ENCODE measurements around the gene BPTF. TPM values are rescaled to one million over a fixed set of nuclear protein-coding genes. Genes with fewer than 3 reads are reported as not detected.
"Not testable (repeated sequence)": the region's sequence is repeated elsewhere in the genome, so short reads cannot be mapped to it uniquely, and the experiment has no call there.

Gene BPTF
- total RNA-seq, 3 donors from 2014 or later (not counting 1 experiment from before 2014, with no cell fraction given): 168 to 205 (median 193) TPM

- Histone ChIP-seq H3K4me3 (ENCODE audit: low read length) (no peak overlapping the region), H3K4me1 (ENCODE audit: control insufficient read depth, insufficient read depth, low read length) (no peaks in the 10 kb centered on the region), H3K27me3 (ENCODE audit: control insufficient read depth, insufficient read depth, low read length) (no peaks in the 10 kb centered on the region), H3K27ac (ENCODE audit: low read length) (no peak overlapping the region), H3K9me3 (ENCODE audit: control insufficient read depth, insufficient read depth, low read length) (no peaks in the 10 kb centered on the region), H3K36me3 (ENCODE audit: control insufficient read depth, insufficient read depth, low read length) (peaks cover 85% of the 10 kb centered on the region)
- no peak overlapping the region for H3K27ac Mint-ChIP-seq
- no peaks in the 10 kb centered on the region for H3K27me3 Mint-ChIP-seq (ENCODE audit: low read depth in 2 of 2)
- no peak overlapping the region for H3K4me3 Mint-ChIP-seq
- no peak for DNase-seq
- H3K4me1 Mint-ChIP-seq: peaks cover 0 to 6% of the 10 kb centered on the region in 2 donors
- no peaks in the 10 kb centered on the region for H3K9me3 Mint-ChIP-seq
- WGBS (ENCODE audit: insufficient coverage): 99% methylated on average over 5 of the region's 5 CpGs
- intact Hi-C loops (cut with micrococcal nuclease): no loop called here
- H3K36me3 Mint-ChIP-seq: peaks cover 33% of the 10 kb centered on the region
- TF ChIP-seq CTCF (IDR thresholded peaks at IDR 0.05): no peak
- ATAC-seq: no peak
Observed at GRCh38 chr17:67947325-67947813, 122.1 kb downstream of the BPTF start.

- Histone ChIP-seq H3K27me3 (ENCODE audit: control insufficient read depth, insufficient read depth, low read length) (no peaks in the 10 kb centered on the region), H3K4me3 (ENCODE audit: low read length) (no peak overlapping the region), H3K27ac (ENCODE audit: low read length) (no peak overlapping the region), H3K4me1 (ENCODE audit: control insufficient read depth, insufficient read depth, low read length) (no peaks in the 10 kb centered on the region), H3K9me3 (ENCODE audit: control insufficient read depth, insufficient read depth, low read length) (no peaks in the 10 kb centered on the region), H3K36me3 (ENCODE audit: control insufficient read depth, insufficient read depth, low read length) (peaks cover 58% of the 10 kb centered on the region)
- Mint-ChIP-seq H3K4me3 (no peak overlapping the region), H3K4me1 (no peaks in the 10 kb centered on the region), H3K27ac (no peak overlapping the region), H3K9me3 (no peaks in the 10 kb centered on the region), H3K27me3 (ENCODE audit: low read depth in 2 of 2) (no peaks in the 10 kb centered on the region), H3K36me3 (peaks cover 17% of the 10 kb centered on the region)
- ATAC-seq: no peak
- TF ChIP-seq CTCF (IDR thresholded peaks at IDR 0.05): no peak
- intact Hi-C loops (cut with micrococcal nuclease): no loop called here
- no peak for DNase-seq
- WGBS (ENCODE audit: insufficient coverage): 100% methylated on average over 2 of the region's 2 CpGs
Observed at GRCh38 chr17:67950945-67951344, 125.6 kb downstream of the BPTF start.

- Mint-ChIP-seq H3K4me1 (peaks cover 0 to 8% of the 10 kb centered on the region in 2 donors), H3K9me3 (no peaks in the 10 kb centered on the region), H3K27me3 (ENCODE audit: low read depth in 2 of 2) (no peaks in the 10 kb centered on the region), H3K4me3 (no peak overlapping the region), H3K36me3 (no peaks in the 10 kb centered on the region), H3K27ac (peak overlapping the region; percentile 15 to 36)
- no peak for DNase-seq
- Histone ChIP-seq H3K27ac (ENCODE audit: low read length) (no peak overlapping the region), H3K27me3 (ENCODE audit: control insufficient read depth, insufficient read depth, low read length) (no peaks in the 10 kb centered on the region), H3K36me3 (ENCODE audit: control insufficient read depth, insufficient read depth, low read length) (peaks cover 23% of the 10 kb centered on the region), H3K4me1 (ENCODE audit: control insufficient read depth, insufficient read depth, low read length) (no peaks in the 10 kb centered on the region), H3K4me3 (ENCODE audit: low read length) (no peak overlapping the region), H3K9me3 (ENCODE audit: control insufficient read depth, insufficient read depth, low read length) (no peaks in the 10 kb centered on the region)
- ATAC-seq: no peak
- WGBS (ENCODE audit: insufficient coverage): 97% methylated on average over 2 of the region's 3 CpGs
- TF ChIP-seq CTCF (IDR thresholded peaks at IDR 0.05): no peak
- intact Hi-C loops (cut with micrococcal nuclease): no loop called here
Observed at GRCh38 chr17:67959510-67959909, 134.2 kb downstream of the BPTF start.

- not testable (repeated sequence) for H3K27ac ChIP-seq (ENCODE audit: low read length); H3K9me3 Mint-ChIP-seq; H3K27me3 ChIP-seq (ENCODE audit: control insufficient read depth, insufficient read depth, low read length); H3K36me3 Mint-ChIP-seq; ATAC-seq; H3K4me3 Mint-ChIP-seq; H3K9me3 ChIP-seq (ENCODE audit: control insufficient read depth, insufficient read depth, low read length); H3K4me3 ChIP-seq (ENCODE audit: low read length); H3K27me3 Mint-ChIP-seq (ENCODE audit: low read depth in 2 of 2); H3K4me1 Mint-ChIP-seq; DNase-seq; H3K4me1 ChIP-seq (ENCODE audit: control insufficient read depth, insufficient read depth, low read length)
- intact Hi-C loops (cut with micrococcal nuclease): loop anchor here (5.0 kb wide), 1 partner anchor 52 kb away; no protein-coding TSS in a partner anchor
- peak overlapping the region in 1 of 2 donors; percentile 36 for H3K27ac Mint-ChIP-seq
- WGBS (ENCODE audit: insufficient coverage): no CpG with 5 or more reads among the region's 3 CpGs
- H3K36me3 ChIP-seq (ENCODE audit: control insufficient read depth, insufficient read depth, low read length): peaks cover 23% of the 10 kb centered on the region
Observed at GRCh38 chr17:67960276-67960675, 135.0 kb downstream of the BPTF start.

GRCh38 chr17:67962156-67962555 is 136.9 kb downstream of the BPTF start:
- not testable (repeated sequence) for H3K9me3 ChIP-seq (ENCODE audit: control insufficient read depth, insufficient read depth, low read length); H3K4me1 ChIP-seq (ENCODE audit: control insufficient read depth, insufficient read depth, low read length); H3K9me3 Mint-ChIP-seq; ATAC-seq; H3K27ac ChIP-seq (ENCODE audit: low read length); H3K4me1 Mint-ChIP-seq; H3K4me3 Mint-ChIP-seq; H3K4me3 ChIP-seq (ENCODE audit: low read length); DNase-seq; H3K27me3 ChIP-seq (ENCODE audit: control insufficient read depth, insufficient read depth, low read length); H3K27me3 Mint-ChIP-seq (ENCODE audit: low read depth in 2 of 2); H3K36me3 Mint-ChIP-seq
- WGBS (ENCODE audit: insufficient coverage): 95% methylated on average over 1 of the region's 2 CpGs
- intact Hi-C loops (cut with micrococcal nuclease): loop anchor here (2.0 to 5.0 kb wide), 2 partner anchors 50 to 501 kb away; no protein-coding TSS in a partner anchor
- H3K36me3 ChIP-seq (ENCODE audit: control insufficient read depth, insufficient read depth, low read length): peaks cover 35% of the 10 kb centered on the region
- peak overlapping the region; percentile 15 to 67 for H3K27ac Mint-ChIP-seq

Measured in natural killer cell (primary cell).